SK-N-SH treated with all-trans-retinoic acid at 6 μM for 48 hours (cell line): Measurements from ENCODE around the gene KRTAP2-2.
"Not testable (repeated sequence)": the region's sequence is repeated elsewhere in the genome, so short reads cannot be mapped to it uniquely, and the experiment has no call there.

Experiments used
- ATAC-seq: fragments of 200-7000 bp; cut with Tn5 transposase; 3 replicates; pipeline ENCODE4 v1.9.1; 2020; ENCODE audit warnings: mild to moderate bottlenecking, moderate library complexity
- BACH2 ChIP-seq: fragments of 250-450 bp; sonication (Bioruptor Pico); IDR thresholded peaks from 2 replicates; pipeline ENCODE4 v1.9.0; 2021; ENCODE audit warnings: mild to moderate bottlenecking, borderline replicate concordance
- CREB5 ChIP-seq: fragments of 250-450 bp; sonication (Bioruptor Pico); IDR thresholded peaks from 2 replicates; pipeline ENCODE4 v1.5.1; 2020; ENCODE audit warnings: low read depth, mild to moderate bottlenecking, moderate library complexity
- CSDC2 ChIP-seq: fragments of 250-450 bp; sonication (Bioruptor Pico); IDR thresholded peaks from 2 replicates; pipeline ENCODE4 v1.5.0; 2020; ENCODE audit warnings: mild to moderate bottlenecking, moderate library complexity
- CSRNP3 ChIP-seq: fragments of 250-450 bp; sonication (Bioruptor Pico); IDR thresholded peaks from 2 replicates; pipeline ENCODE4 v1.5.1; 2021; ENCODE audit warnings: mild to moderate bottlenecking, moderate library complexity
- ESRRG ChIP-seq: fragments of 250-450 bp; sonication (Bioruptor Pico); IDR thresholded peaks from 2 replicates; pipeline ENCODE4 v1.6.1; 2021; ENCODE audit warnings: mild to moderate bottlenecking
- GLIS3 ChIP-seq: fragments of 250-450 bp; sonication (Bioruptor Pico); IDR thresholded peaks from 2 replicates; pipeline ENCODE4 v1.5.0; 2020; ENCODE audit warnings: mild to moderate bottlenecking, moderate library complexity
- ISL1 ChIP-seq: fragments of 250-450 bp; sonication (Bioruptor Pico); IDR thresholded peaks from 2 replicates; pipeline ENCODE4 v2.1.2; 2022; ENCODE audit warnings: mild to moderate bottlenecking, moderate library complexity
- OSR1 ChIP-seq: fragments of 250-450 bp; sonication (Bioruptor Pico); IDR thresholded peaks from 2 replicates; pipeline ENCODE4 v1.8.0; 2022; ENCODE audit warnings: moderate library complexity, mild to moderate bottlenecking, inconsistent platforms
- PATZ1 ChIP-seq: fragments of 250-450 bp; sonication (Bioruptor Pico); IDR thresholded peaks from 2 replicates; pipeline ENCODE4 v1.8.0; 2020; ENCODE audit warnings: mild to moderate bottlenecking, moderate library complexity, borderline replicate concordance
- POU6F1 ChIP-seq: fragments of 250-450 bp; sonication (Bioruptor Pico); IDR thresholded peaks from 2 replicates; pipeline ENCODE4 v1.8.0; 2021; ENCODE audit warnings: low read depth, mild to moderate bottlenecking, moderate library complexity, borderline replicate concordance
- PPARA ChIP-seq: fragments of 250-450 bp; sonication (Bioruptor Pico); IDR thresholded peaks from 2 replicates; pipeline ENCODE4 v1.5.0; 2020; ENCODE audit warnings: mild to moderate bottlenecking, borderline replicate concordance
- RARB ChIP-seq: fragments of 250-450 bp; sonication (Bioruptor Pico); IDR thresholded peaks from 2 replicates; pipeline ENCODE4 v1.8.0; 2021; ENCODE audit warnings: mild to moderate bottlenecking, moderate library complexity
- SNAI2 ChIP-seq: fragments of 250-450 bp; sonication (Bioruptor Pico); IDR thresholded peaks from 2 replicates; pipeline ENCODE4 v1.5.0; 2020; ENCODE audit warnings: mild to moderate bottlenecking, moderate library complexity
- TCF4 ChIP-seq: fragments of 250-450 bp; sonication (Bioruptor Pico); IDR thresholded peaks from 2 replicates; pipeline ENCODE4 v1.8.0; 2021; ENCODE audit warnings: mild to moderate bottlenecking, moderate library complexity, borderline replicate concordance
- TOX ChIP-seq: fragments of 250-450 bp; sonication (Bioruptor Pico); IDR thresholded peaks from 2 replicates; pipeline ENCODE4 v1.8.0; 2021; ENCODE audit warnings: mild to moderate bottlenecking, moderate library complexity, borderline replicate concordance
- TSHZ2 ChIP-seq: fragments of 250-450 bp; sonication (Bioruptor Pico); IDR thresholded peaks from 2 replicates; pipeline ENCODE4 v1.5.0; 2020; ENCODE audit warnings: mild to moderate bottlenecking, moderate library complexity
- ZC3H10 ChIP-seq: fragments of 250-450 bp; sonication (Bioruptor Pico); IDR thresholded peaks from 2 replicates; pipeline ENCODE4 v1.5.1; 2021; ENCODE audit warnings: mild to moderate bottlenecking, moderate library complexity
- ZFP30 ChIP-seq: fragments of 450-650 bp; formaldehyde crosslinking; IDR thresholded peaks from 2 replicates; pipeline ENCODE4 v1.5.0; 2022; ENCODE audit warnings: mild to moderate bottlenecking, moderate library complexity
- ZNF565 ChIP-seq: fragments of 450-650 bp; formaldehyde crosslinking; conservative IDR thresholded peaks from 2 replicates; pipeline ENCODE4 v1.5.0; 2020; ENCODE audit warnings: low read depth, mild to moderate bottlenecking, moderate library complexity
- ZNF70 ChIP-seq: fragments of 450-650 bp; formaldehyde crosslinking; IDR thresholded peaks from 2 replicates; pipeline ENCODE4 v1.5.0; 2020; ENCODE audit warnings: mild to moderate bottlenecking, moderate library complexity
- ZNF8 ChIP-seq: fragments of 450-650 bp; formaldehyde crosslinking; IDR thresholded peaks from 2 replicates; pipeline ENCODE4 v1.5.0; 2020; ENCODE audit warnings: mild to moderate bottlenecking, moderate library complexity

KRTAP2-2 gene

GRCh38 chr17:41057547-41057946 lies 2.5 kb upstream of the KRTAP2-2 start:
- TF ChIP-seq ZC3H10 (CRISPR knock-in tag) (no peak), POU6F1 (no peak), CSDC2 (no peak), ZNF70 (no peak), OSR1 (CRISPR knock-in tag) (no peak), ZFP30 (CRISPR knock-in tag) (no peak), PATZ1 (CRISPR knock-in tag) (no peak), GLIS3 (CRISPR knock-in tag) (no peak), CSRNP3 (no peak), SNAI2 (CRISPR knock-in tag) (no peak)
- ATAC-seq, result no peak

- not testable (repeated sequence) for ATAC-seq
Measured at GRCh38 chr17:41054556-41054955, 474 bp downstream of the KRTAP2-2 start.

GRCh38 chr17:41054025-41054424 lies 1.0 kb downstream of the KRTAP2-2 start:
- no peak for TF ChIP-seq TSHZ2 (CRISPR knock-in tag)
- no peak for TF ChIP-seq ZNF565
- TF ChIP-seq BACH2 (CRISPR knock-in tag), result no peak
- TF ChIP-seq RARB (CRISPR knock-in tag), result no peak
- no peak for TF ChIP-seq ISL1 (CRISPR knock-in tag)
- TF ChIP-seq TCF4 (CRISPR knock-in tag), result no peak
- TF ChIP-seq, all 23 proteins: peak for 0
- ATAC-seq, result no peak

- no peak for ATAC-seq
- no peak for TF ChIP-seq PPARA (CRISPR knock-in tag)
Measured at GRCh38 chr17:41052566-41052965, 2.5 kb downstream of the KRTAP2-2 start.

- ATAC-seq, result no peak
- TF ChIP-seq ISL1 (CRISPR knock-in tag), result no peak
Measured at GRCh38 chr17:41049110-41049509, 5.9 kb downstream of the KRTAP2-2 start.

GRCh38 chr17:41048441-41048840 lies 6.6 kb downstream of the KRTAP2-2 start:
- ATAC-seq, result peak; percentile 28; the same call in 1 of the 3 replicates
- no peak for TF ChIP-seq RARB (CRISPR knock-in tag)
- no peak for TF ChIP-seq BACH2 (CRISPR knock-in tag)
- TF ChIP-seq GLIS3 (CRISPR knock-in tag), result no peak
- TF ChIP-seq ISL1 (CRISPR knock-in tag), result no peak
- no peak for TF ChIP-seq ZC3H10 (CRISPR knock-in tag)
- no peak for TF ChIP-seq ESRRG (CRISPR knock-in tag)
- TF ChIP-seq PATZ1 (CRISPR knock-in tag), result no peak
- no peak for TF ChIP-seq ZNF8 (CRISPR knock-in tag)
- no peak for TF ChIP-seq TCF4 (CRISPR knock-in tag)
- TF ChIP-seq CSRNP3, result no peak
- no peak for TF ChIP-seq CREB5
- no peak for TF ChIP-seq TOX (CRISPR knock-in tag)
